Smooth muscle cell (in vitro differentiated cells): ENCODE results near the gene BNIP5. TPM values are rescaled to one million over a fixed set of nuclear protein-coding genes. Genes with fewer than 3 reads are reported as not detected.
A peak's percentile ranks its signal among the peaks of the same experiment; 100 is the strongest.

ENCODE experiments used
- DNase-seq: peaks from one replicate; lab custom pipeline; 2025; ENCODE audit not compliant: unreplicated experiment; lab: John Stamatoyannopoulos, UW
- H2AFZ ChIP-seq: fragments of 200-600 bp; sonication (generic); 2 replicates; pipeline ENCODE4 v1.6.0; 2016; ENCODE audit warnings: antibody characterized with exemption, low read depth, mild to moderate bottlenecking
- H3F3A ChIP-seq: fragments of 200-600 bp; sonication (generic); 2 replicates; pipeline ENCODE4 v1.6.0; 2017; ENCODE audit warnings: antibody characterized with exemption, low read depth
- H3K27ac ChIP-seq: fragments of 200-600 bp; sonication (generic); 2 replicates; pipeline ENCODE4 v1.5.1; 2016; ENCODE audit warnings: low read depth, mild to moderate bottlenecking
- H3K27me3 ChIP-seq: fragments of 200-600 bp; sonication (generic); 2 replicates; pipeline ENCODE4 v1.6.1; 2016; ENCODE audit warnings: low read depth, mild to moderate bottlenecking
- H3K36me3 ChIP-seq: fragments of 200-600 bp; sonication (generic); 2 replicates; pipeline ENCODE4 v1.5.1; 2016; ENCODE audit warnings: low read depth
- H3K4me1 ChIP-seq: fragments of 200-600 bp; sonication (generic); 2 replicates; pipeline ENCODE4 v1.5.1; 2016; ENCODE audit warnings: low read depth
- H3K4me2 ChIP-seq: fragments of 200-600 bp; sonication (generic); 2 replicates; pipeline ENCODE4 v1.6.0; 2016; ENCODE audit warnings: mild to moderate bottlenecking
- H3K4me3 ChIP-seq: fragments of 200-600 bp; sonication (generic); 2 replicates; pipeline ENCODE4 v1.5.1; 2016; ENCODE audit warnings: mild to moderate bottlenecking
- H3K79me2 ChIP-seq: fragments of 200-600 bp; sonication (generic); 2 replicates; pipeline ENCODE4 v1.6.0; 2016; ENCODE audit warnings: low read depth, mild to moderate bottlenecking
- H3K9ac ChIP-seq: fragments of 200-600 bp; sonication (generic); 2 replicates; pipeline ENCODE4 v1.6.0; 2016; ENCODE audit warnings: low read depth
- H3K9me3 ChIP-seq: fragments of 200-600 bp; sonication (generic); replicated peaks from 2 replicates; pipeline ENCODE4 v1.5.1; 2016; ENCODE audit warnings: low read depth
- H4K20me1 ChIP-seq: fragments of 200-600 bp; sonication (generic); 2 replicates; pipeline ENCODE4 v1.6.0; 2016; ENCODE audit warnings: low read depth
- CTCF ChIP-seq: fragments of 200-600 bp; sonication (generic); IDR thresholded peaks from 2 replicates; pipeline ENCODE4 v1.5.1; 2017; ENCODE audit warnings: borderline replicate concordance, mild to moderate bottlenecking, antibody characterized with exemption; ENCODE audit not compliant: insufficient read depth, poor library complexity, severe bottlenecking
- WGBS: methylation state at CpG from one replicate; pipeline ENCODE4 v1.1.7; 2016; ENCODE audit warnings: low lambda C conversion rate; 5-methylcytosine and 5-hydroxymethylcytosine counted together
- polyA plus RNA-seq: library from polyadenylated mRNA; unstranded; fragments of >200 nt; fragmentation: Nextera tagmentation; extraction: Ambion mirVana; gene quantifications from 2 replicates; pipeline ENCODE4 v1.2.1, GENCODE V29; 2016
- total RNA-seq: library from RNA; depleted of rRNA; stranded (reverse); fragments of >200 nt; gene quantifications from 2 replicates; pipeline ENCODE4 v1.2.3, GENCODE V29; 2014

The BNIP5 gene
- total and polyA plus RNA-seq, 2 experiments from 2014 or later = not detected

GRCh38 chr6:36306375-36306774 lies 30.3 kb downstream of the BNIP5 start:
- Histone ChIP-seq H3K4me3 (no peak overlapping the region), H3K4me1 (peaks cover 4% of the 10 kb centered on the region), H3K9me3 (no peaks in the 10 kb centered on the region), H3K27ac (no peak overlapping the region), H4K20me1 (no peaks in the 10 kb centered on the region), H3F3A (no peaks in the 10 kb centered on the region), H3K9ac (no peak overlapping the region), H3K36me3 (no peaks in the 10 kb centered on the region), H3K27me3 (no peaks in the 10 kb centered on the region), H3K4me2 (no peak overlapping the region), H2AFZ (no peak overlapping the region), H3K79me2 (no peaks in the 10 kb centered on the region)
- DNase-seq = no peak
- no peak for TF ChIP-seq CTCF
- WGBS = 77% methylated on average over 7 of the region's 7 CpGs

DNA sequence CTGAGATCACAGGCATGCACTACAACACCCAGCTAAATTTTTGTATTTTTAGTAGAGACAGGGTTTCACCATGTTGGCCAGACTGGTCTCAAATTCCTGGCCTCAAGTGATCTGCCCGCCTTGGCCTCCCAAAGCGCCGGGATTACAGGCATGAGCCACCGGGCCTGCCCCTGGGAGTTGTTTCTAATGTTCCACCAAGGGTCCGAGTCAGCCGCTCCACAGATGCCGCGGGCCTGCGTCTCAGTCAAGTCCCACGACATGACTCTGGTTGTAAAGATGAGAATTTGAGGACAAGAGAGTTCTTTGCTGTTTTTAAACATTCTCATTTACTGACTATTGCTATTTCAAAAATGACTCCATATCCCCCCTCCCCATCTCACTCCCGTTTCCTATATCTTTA lies 30.8 kb downstream of the BNIP5 start:
- no peak overlapping the region for H3K9ac ChIP-seq
- WGBS = 86% methylated on average over 11 of the region's 11 CpGs
- H3F3A ChIP-seq = no peaks in the 10 kb centered on the region
- DNase-seq = no peak
- H3K27me3 ChIP-seq = no peaks in the 10 kb centered on the region
- peaks cover 4% of the 10 kb centered on the region for H3K4me1 ChIP-seq
- H4K20me1 ChIP-seq = no peaks in the 10 kb centered on the region
- H3K4me3 ChIP-seq = no peak overlapping the region
- no peak overlapping the region for H3K27ac ChIP-seq
- H3K9me3 ChIP-seq = no peaks in the 10 kb centered on the region
- no peak overlapping the region for H3K4me2 ChIP-seq
- no peaks in the 10 kb centered on the region for H3K79me2 ChIP-seq
- TF ChIP-seq CTCF = no peak
- H2AFZ ChIP-seq = no peak overlapping the region
- H3K36me3 ChIP-seq = no peaks in the 10 kb centered on the region

DNA sequence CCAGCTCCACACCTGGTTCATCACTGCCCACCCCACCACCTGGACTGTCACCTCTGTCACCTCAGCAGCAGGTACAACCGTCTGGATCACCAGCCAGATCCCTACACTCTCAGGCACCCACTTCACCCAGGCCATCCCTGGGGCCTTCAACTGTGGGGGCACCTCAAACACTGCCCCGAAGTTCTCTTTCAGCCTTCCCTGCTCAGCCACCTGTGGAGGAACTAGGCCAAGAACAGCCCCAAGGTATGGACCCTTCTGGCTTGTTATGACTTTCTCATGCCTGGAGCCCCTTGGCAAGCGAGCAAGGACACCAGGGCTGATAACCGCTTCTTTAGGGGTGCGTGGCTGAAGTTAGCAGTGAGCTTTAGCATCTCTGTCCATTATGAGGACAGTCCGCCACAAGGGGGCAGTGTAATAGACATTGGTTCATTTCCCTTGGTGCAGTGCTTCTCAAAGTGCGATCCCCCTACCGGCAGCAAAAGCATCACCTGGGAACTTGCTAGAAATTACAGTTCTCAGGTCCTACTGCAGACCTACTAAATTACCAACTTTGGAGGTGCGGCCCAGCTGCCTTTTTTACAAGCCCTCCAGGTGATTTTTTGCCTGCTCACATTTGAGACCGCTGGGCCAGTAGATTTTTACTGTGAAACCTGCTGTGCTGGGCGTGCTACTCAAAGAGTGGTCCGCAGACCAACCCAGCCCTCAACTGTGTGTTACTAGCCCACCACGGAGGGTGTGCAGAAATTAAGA lies 34.3 kb downstream of the BNIP5 start:
- Histone ChIP-seq H3K4me2 (no peak overlapping the region), H3K4me1 (peaks cover 4% of the 10 kb centered on the region), H3K79me2 (no peaks in the 10 kb centered on the region), H3K36me3 (no peaks in the 10 kb centered on the region), H2AFZ (no peak overlapping the region), H3K9ac (no peak overlapping the region), H3K27me3 (no peaks in the 10 kb centered on the region), H3F3A (no peaks in the 10 kb centered on the region), H4K20me1 (no peaks in the 10 kb centered on the region), H3K9me3 (no peaks in the 10 kb centered on the region), H3K4me3 (no peak overlapping the region), H3K27ac (no peak overlapping the region)
- DNase-seq = peak; percentile 50
- WGBS = 33% methylated on average over 13 of the region's 13 CpGs
- peak; percentile 91 for TF ChIP-seq CTCF

- Histone ChIP-seq H3K9ac (no peak overlapping the region), H3K79me2 (no peaks in the 10 kb centered on the region), H3K4me2 (no peak overlapping the region), H4K20me1 (no peaks in the 10 kb centered on the region), H3K36me3 (no peaks in the 10 kb centered on the region), H3K4me1 (peaks cover 4% of the 10 kb centered on the region), H2AFZ (no peak overlapping the region), H3K27me3 (no peaks in the 10 kb centered on the region), H3K27ac (no peak overlapping the region), H3K4me3 (no peak overlapping the region), H3F3A (no peaks in the 10 kb centered on the region), H3K9me3 (no peaks in the 10 kb centered on the region)
- no peak for DNase-seq
- 79% methylated on average over 7 of the region's 7 CpGs for WGBS
- TF ChIP-seq CTCF = no peak
Measured at GRCh38 chr6:36301781-36302180, 34.9 kb downstream of the BNIP5 start.
